Left kidney (tissue), 2 donors: Measurements from ENCODE around the gene P2RX3. TPM values are rescaled to one million over a fixed set of nuclear protein-coding genes. Genes with fewer than 3 reads are reported as not detected.

Experiments used
- DNase-seq: peaks from one replicate; pipeline ENCODE4 v3.0.0-alpha.2; 2013
- polyA plus RNA-seq: library from polyadenylated mRNA; unstranded; fragments of 120-200 nt; gene quantifications from one replicate; pipeline ENCODE4 v1.2.1, GENCODE V29; 2013; ENCODE audit not compliant: insufficient read length

Gene P2RX3
- polyA plus RNA-seq, 1 donor: 0.40 TPM

GRCh38 chr11:57309106-57310059 is 28.8 kb upstream of the P2RX3 start:
- DNase-seq: no peak

GRCh38 chr11:57310091-57310490 is 28.1 kb upstream of the P2RX3 start:
- DNase-seq: no peak

GRCh38 chr11:57310630-57311086 is 27.5 kb upstream of the P2RX3 start:
- no peak for DNase-seq

GRCh38 chr11:57311109-57311936 is 26.8 kb upstream of the P2RX3 start:
- peak; percentile 67 for DNase-seq

- no peak for DNase-seq
These were observed 25.6 kb upstream of the P2RX3 start for GRCh38 chr11:57312511-57313021.

- no peak for DNase-seq
These were observed 24.9 kb upstream of the P2RX3 start for GRCh38 chr11:57313071-57313787.

- DNase-seq: no peak
These were observed 24.4 kb upstream of the P2RX3 start for GRCh38 chr11:57313788-57314135.

- DNase-seq: no peak
These were observed 23.8 kb upstream of the P2RX3 start for GRCh38 chr11:57314221-57314973.

- peak; percentile 48 for DNase-seq
These were observed 22.7 kb upstream of the P2RX3 start for GRCh38 chr11:57315491-57315890.

- peak; percentile 32 for DNase-seq
These were observed 22.1 kb upstream of the P2RX3 start for GRCh38 chr11:57316017-57316416.

GRCh38 chr11:57318178-57318577 is 20.0 kb upstream of the P2RX3 start:
- DNase-seq: no peak

- no peak for DNase-seq
These were observed 18.0 kb upstream of the P2RX3 start for GRCh38 chr11:57320067-57320718.

GRCh38 chr11:57320719-57321387 is 17.3 kb upstream of the P2RX3 start:
- no peak for DNase-seq

- DNase-seq: no peak
These were observed 16.5 kb upstream of the P2RX3 start for GRCh38 chr11:57321388-57322255.

- peak; percentile 91 for DNase-seq
These were observed 15.6 kb upstream of the P2RX3 start for GRCh38 chr11:57322256-57323166.

GRCh38 chr11:57323167-57323854 is 14.8 kb upstream of the P2RX3 start:
- no peak for DNase-seq

GRCh38 chr11:57323855-57324153 is 14.3 kb upstream of the P2RX3 start:
- DNase-seq: no peak
